ENCODE results near the gene DLL3.

DLL3 gene

DNA sequence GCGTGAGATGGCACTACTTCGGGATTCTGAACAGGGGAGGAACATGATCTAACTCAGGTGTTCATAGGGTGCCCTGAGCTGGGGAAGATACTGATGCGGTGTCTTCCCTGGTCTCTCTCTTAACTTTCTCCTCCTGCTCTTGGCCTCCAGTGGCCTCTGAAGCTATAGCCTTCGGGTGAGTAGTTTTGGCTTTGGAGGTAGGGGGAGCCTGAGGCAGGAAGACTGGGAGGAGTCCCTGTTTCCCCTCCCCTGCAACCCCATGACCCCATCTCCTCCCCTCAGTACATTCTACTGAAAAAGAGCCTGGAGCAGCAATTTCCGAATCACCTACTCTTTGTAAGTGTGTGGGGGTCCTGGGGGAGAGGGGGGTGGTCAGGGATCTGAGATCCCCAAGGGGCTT is 19.7 kb downstream of the DLL3 start:
- DNase-seq: no peak

DNA sequence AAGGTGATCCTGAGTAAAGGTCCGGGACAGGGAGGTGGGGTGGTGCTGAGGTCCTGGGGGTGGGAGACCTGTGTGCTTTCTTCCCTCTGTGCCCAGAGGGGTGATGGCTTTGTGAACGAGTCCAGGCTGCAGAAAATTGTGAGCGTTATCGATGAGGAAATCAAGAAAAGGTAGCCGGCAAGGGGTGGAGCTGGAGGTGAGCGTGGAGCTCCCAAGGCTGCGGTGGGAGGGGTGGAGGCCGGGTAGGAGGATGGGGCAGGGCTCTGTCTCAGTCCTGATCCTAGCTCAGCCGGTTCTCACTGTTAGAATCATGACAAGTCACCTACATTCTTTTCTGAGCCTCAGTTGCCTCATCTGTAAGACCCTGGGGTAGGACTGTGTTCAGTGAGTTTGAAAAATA is 20.2 kb downstream of the DLL3 start:
- no peak for DNase-seq

DNA sequence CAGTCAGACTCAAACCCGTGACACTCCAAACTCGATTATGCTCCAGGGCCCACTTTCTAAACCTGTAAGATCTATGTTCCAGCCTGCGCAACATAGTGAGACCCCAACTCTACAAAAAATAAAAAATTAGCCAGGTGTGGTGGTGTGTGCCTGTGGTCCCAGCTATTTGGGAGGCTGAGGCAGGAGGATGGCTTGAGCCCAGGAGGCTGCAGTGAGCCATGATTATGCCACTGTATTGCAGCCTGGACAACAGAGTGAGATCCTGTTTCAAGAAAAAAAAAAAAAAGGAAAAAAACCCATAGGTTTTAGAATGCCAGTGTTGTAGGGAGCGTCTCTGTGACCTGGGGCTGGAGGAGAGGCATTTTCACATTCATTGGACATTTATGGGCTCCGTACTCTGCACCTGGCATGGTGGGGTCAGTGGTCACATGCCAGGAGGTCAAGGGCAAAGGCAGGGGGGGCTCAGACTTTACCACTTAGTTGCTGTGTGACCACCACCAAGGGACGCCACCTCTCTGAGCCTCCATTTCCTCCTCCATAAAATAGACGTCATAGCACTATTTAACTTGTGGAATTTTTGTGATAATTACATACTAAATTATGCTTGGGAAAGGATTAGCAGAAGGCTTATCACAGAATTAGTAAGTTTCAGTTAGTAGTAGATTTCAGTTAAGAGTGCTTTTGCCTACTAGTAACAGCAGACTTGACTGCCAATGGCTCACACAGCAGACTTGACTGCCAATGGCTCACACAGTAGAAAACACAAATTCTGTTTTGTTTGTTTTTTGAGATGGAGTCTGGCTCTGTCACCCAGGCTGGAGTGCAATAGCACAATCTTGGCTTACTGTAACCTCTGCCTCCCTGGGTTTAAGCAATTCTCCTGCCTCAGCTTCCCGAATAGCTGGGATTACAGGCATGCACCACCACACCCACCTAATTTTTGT is 22.1 kb downstream of the DLL3 start:
- no peak for DNase-seq

DNA sequence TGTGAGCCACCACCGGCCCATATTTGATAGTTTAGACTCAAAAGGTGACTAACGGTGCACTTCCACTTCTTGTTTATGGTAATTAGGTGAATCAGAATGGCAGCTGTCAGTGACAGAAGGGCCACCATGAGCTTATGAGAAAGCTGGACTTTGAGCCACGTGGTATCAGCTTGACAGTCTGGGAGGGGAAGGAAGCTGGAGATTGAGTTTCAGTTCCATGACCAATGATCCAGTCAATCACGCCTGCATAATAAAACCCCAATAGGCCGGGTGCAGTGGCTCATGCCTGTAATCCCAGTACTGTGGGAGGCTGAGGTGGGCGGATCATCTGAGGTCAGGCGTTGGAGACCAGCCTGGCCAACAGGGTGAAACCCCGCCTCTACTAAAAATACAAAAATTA is 25.7 kb downstream of the DLL3 start:
- DNase-seq: no peak

DNA sequence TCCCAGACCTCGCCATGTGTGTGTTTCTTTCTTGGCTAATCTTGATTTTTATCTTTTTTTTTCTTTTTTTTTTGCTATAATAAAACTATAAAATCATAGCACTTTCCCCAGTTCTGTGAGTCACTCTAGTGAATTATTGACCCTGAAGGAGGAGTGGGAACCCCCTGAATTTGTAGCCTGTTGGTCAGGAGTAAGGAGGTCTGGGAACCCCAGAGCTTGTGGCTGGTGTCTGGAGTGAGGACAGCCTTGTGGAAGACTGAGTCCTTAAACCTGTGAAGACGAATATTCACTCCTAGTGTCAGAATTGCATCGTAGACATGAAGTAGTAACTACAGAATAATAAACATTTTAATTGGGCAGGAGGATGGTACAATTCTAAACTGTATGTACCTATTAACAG is 26.5 kb downstream of the DLL3 start:
- no peak for DNase-seq

DNA sequence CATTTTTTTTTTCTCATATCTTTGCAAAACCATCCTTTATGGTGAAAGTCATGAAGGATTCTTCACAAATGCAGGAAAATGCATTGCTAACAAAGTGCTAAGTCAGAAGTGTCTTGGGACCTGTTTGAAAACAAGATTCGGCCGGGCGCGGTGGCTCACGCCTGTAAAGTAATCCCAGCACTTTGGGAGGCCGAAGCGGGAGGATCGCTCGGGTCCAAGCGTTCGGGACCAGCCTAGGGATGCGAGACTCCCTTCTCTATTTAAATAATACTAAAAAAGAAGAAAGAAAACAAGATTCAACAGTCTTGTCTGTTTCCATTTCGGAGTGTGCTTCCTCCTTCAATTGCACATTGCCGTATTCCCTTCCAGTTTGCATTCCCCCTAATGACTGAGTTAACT is 33.1 kb downstream of the DLL3 start:
- DNase-seq: no peak

DNA sequence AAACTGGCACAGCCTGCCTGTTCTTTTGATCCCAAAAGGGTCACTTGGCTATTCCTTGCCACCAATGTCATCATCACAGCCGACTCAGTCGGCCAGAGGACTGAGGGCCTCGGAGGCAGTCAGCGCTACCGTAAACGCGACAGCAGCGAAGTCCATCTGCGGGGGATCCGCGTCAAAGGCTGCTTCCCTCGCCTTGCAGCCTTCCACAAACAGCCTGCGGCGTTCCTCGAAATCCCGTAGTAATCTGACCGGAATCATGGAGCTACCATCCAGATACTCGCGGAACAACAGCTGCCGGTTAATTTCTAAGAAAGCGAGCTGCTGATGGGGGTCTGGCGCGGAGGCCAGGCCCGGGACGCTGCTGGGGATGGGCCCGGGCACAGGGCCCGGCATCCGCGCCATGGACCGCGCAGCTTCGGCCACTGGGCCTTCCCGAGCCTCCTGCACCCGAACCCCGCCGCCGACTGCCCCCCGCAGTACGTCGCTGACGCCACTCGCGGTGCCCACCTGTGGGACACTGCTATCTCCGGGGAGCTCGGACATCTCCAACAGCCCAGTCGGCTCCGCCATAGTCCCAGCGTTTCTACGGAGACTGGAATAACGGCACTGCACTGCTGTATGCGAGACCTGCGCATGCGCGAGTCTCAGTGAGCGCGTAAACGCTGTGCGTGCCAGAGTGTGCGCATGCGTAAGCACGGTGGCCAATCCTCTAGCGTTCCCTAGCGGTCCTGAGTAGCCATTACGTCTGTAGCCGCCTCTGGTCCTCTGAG is 33.7 kb downstream of the DLL3 start, which contains the start of gene EID2B:
EID2B (minus strand) TSS at position 620 of the 770 bp plus-strand sequence; CDS start at position 570, 50 bp downstream.
- peak; percentile 92 to 95 for DNase-seq

DNA sequence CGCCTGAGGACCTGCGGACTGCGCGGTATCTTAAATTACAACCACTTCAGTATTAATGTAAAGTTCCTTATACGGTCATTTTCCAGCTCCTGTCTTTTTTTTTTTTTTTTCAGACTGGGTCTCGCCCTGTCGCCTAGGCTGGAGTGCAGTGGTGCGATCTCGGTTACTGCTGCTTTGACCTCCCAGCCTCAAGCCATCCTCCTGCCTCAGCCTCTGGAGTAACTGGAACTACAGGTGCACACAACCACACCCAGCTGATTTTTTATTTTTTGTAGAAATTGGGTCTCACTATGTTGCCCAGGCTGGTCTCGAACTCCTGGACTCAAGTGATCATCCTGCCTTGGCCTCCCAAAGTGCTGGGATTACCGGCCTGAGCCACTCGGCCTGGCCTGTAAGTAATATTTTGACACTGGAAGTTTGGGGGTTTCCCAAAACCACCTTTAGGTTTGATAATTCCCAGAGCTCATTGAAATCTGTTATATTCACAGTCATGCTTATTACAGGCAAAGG is 34.3 kb downstream of the DLL3 start:
- DNase-seq: no peak

DNA sequence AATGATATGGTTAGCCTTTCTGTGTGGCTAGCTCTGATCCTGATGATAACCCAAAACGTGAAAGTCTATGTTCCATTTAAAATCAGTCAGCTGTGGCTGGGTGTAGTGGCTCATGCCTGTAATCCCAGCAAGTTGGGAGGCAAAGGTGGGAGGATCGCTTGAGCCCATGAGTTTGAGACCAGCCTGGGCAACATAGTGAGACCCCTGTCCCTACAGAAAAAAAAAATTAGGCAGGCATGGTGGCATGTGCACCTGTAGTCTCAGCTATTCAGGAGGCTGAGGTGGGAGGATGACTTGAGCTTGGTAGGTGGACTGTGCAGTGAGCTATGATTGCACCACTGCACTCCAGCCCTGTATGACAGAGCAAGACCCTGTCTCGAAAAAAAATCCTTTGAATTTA is 35.0 kb downstream of the DLL3 start:
- no peak for DNase-seq

DNA sequence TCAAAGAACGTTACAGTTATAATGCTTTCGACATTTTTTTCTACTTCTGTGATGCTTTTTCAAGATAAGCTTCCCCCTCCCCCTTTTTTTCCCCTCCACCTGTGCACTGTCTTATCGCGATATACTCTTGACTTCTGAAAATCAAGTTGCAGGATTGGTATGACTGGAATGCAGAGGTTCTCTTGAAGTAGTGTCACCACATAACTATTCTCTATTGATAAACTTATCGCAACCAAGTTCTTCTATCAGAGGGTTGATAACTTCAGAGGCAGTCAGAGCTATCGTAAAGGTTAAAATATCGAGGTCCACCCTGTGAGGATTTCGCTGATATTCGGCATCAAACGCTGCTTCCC is 40.4 kb downstream of the DLL3 start:
- DNase-seq: no peak

DNA sequence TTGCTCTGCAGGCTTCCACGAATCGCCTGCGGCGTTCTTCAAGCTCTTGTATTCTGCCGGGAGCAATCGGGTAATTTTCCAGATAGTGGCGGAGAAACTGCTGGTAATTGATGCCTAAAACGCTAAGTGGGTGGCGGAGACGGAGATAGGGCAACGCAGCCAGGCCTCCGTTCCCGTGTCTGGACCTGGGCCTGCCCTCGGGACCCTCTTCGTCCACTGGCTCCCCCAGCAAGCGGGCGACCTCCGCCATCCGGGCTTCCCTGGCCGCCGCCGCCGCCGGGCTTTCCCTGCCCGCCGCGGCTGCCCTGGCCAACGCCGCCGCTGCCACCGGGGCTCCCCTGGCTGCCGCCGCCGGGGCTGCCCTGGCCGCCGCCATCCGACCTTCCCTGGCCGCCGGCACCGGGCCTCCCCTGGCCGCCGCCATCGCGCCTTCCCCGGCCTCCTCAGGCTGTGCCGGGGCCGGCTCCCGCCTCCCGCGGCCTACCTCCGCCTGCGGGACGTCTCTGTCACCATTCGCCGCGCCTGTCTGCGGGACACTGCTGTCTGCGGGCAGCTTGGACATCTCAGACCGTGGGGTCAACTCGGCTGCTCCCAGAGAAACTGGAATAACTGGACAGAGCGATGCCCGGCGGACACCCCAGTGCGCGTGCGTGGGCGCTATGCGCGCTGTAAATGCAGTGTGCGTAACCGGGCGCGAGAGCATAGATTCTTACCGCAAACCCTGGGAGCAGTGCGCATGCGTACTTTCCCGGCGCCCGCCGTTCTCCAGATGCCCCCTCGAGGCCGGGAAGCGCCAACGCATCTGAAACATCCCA is 41.0 kb downstream of the DLL3 start, which contains the start of gene EID2:
EID2 (minus strand) TSS at position 644 of the 815 bp plus-strand sequence; CDS start at position 562, 82 bp downstream.
- DNase-seq: peak; percentile 92 to 95

DNA sequence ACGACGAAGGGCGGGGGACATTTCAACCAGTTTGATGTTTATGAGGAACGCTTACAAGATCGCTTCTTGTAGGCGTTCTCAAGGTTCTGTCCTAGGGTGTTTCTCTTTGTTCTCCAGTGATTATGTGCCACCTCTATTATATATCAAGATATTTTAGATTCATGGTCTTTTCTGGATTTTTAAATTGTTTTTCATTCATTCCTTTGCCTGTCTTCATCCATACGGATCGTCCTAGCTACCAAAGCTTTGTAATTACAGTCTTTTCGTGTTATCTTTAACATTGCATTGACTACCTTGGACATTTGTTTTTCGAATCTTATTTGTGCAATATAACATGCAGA is 41.6 kb downstream of the DLL3 start:
- no peak for DNase-seq

DNA sequence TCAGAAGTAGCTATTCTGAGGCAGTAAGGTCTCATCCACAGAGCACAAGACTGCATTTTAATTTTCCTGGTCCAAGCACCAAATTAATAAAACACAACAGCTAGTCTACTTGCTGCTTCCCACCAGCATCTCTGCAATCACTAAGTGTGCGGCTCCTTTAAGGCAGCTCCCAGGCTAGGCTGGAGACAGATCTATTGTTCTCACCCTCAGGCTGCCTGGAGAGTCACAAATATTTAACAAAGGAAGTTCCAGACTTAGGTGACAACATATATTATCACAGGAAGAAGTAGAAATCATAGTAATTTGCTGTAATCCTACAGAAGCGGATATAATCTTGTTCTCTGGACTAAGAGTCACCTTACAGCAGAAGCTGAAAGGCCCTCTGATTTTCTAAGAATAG is 43.5 kb downstream of the DLL3 start:
- no peak for DNase-seq

DNA sequence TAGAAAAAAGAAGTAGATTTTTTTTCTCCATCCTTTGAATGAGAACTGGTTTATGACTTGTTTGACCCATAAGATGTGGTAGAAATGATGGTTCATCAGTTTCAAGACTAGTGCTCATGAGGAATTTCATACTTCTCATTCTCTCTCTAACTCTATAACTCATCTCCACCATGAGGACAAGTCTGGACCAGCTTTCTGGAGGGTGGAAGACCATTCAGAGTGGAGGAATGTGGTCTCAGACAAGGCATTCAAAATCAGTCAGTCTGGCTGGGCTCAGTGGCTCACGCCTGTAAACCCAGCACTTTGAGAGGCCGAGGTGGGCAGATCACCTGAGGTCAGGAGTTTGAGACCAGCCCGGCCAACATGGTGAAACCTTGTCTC is 44.7 kb downstream of the DLL3 start:
- DNase-seq: no peak

DNA sequence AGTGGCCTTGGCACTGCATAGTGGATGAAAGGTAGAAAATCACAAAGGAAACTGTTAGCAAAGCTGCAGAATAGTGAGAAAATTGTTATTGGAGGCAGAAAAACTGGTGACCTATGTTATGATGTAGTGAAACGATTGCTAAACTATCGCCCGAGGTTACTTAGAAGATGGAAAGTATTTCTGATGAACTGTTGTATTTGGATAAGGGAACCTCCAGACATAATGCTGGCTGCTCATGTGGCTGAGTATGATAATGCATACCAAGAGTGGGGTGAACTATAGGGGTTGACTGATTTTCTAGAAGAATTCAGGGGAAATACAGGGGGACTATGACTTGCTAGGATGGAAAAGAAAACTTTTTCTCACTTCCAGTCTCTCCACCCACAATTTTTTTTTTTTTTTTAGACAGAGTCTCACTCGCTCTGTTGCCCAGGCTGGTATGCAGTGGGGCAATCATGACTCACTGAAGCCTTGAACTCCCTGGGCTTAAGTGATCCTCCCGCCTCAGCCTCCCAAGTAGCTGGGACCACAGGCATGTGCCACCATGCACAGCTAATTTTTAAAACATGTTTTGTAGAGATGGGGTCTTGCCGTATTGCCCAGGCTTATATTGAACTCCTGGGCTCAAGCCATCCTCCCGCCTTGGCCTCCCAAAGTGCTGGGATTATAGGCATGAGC is 45.6 kb downstream of the DLL3 start:
- DNase-seq: peak in 1 of 2 experiments; percentile 20

DNA sequence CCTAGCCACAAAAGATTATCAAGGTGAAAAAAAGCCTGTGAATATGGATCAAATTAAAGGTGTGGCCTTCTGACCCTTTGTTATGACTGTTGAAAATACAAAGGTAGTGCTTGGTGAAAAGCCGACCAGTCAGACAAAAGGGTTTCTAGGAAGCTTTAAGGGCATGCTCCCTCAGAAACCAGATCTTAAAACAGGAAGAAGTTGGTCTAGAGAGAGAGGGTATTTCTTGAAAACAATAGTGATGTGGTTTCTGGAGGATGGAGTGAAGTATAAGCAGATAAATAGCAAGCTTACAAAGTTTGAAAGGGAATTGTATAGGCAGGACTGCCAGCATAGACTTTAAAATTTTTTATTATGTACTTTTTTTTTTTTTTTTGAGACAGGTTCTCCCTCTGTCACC is 46.2 kb downstream of the DLL3 start:
- DNase-seq: no peak

DNA sequence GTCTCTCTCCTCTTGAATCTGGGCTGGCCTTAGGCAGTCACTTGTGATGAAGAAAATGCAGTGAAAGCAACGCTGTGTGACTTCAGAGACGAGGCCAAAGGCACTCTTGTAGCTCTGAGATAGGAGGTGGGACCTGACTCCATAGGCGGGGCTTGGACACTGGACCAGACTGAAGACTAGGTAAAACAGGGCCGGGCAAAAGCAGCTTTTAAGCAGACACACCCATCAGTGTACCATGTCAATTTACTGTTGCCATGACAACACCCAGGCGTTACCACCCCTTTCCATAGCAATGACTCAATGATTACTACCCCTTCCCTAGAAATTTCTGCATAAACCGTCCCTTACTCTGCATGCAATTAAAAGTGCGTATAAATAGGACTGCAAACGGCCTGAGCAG is 47.9 kb downstream of the DLL3 start:
- peak in 1 of 2 experiments; percentile 18 for DNase-seq

DNA sequence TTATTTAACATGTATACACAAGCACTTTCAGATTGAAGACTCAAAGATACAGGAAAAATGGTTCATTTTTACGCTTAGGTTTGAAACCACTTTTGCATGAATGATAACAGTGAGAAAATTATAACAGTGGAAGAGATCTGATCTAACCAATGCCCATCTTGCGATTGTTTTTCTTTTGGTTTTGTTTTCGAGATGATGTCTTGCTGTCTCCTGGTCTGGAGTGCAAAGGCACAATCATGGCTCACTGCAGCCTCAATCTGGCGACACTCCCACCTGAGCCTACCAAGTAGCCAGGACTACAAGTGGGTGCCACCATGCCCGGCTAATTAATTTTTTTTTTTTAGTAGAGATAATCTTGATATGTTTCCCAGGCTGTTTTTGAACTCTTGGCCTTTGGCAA is 51.5 kb downstream of the DLL3 start:
- DNase-seq: no peak

DNA sequence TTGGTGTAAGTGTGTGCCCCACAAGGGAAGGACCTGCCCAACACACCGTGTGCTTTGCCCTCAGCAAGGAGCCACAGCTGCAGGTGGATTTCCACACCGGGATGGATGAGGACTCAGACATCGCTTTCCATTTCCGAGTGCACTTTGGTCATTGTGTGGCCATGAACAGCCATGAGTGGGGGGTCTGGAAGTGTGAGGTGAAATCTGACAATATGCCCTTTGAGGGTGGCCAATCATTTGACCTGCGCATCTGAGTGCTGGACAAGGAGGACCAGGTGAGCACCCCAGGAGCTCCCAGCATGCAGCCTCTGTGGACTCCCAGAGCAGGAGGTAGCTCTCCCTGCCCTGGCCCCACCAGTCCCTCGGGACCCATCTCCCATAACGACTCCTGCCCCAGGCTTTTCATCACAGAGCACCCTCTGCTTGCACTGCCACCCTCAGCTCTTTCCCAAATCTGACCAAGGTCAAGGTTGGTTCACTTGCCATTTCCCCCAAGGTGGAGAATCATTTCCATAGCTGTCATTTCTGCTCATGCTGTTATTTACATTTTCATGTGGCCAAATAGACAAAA is 54.4 kb downstream of the DLL3 start:
- DNase-seq: no peak

DNA sequence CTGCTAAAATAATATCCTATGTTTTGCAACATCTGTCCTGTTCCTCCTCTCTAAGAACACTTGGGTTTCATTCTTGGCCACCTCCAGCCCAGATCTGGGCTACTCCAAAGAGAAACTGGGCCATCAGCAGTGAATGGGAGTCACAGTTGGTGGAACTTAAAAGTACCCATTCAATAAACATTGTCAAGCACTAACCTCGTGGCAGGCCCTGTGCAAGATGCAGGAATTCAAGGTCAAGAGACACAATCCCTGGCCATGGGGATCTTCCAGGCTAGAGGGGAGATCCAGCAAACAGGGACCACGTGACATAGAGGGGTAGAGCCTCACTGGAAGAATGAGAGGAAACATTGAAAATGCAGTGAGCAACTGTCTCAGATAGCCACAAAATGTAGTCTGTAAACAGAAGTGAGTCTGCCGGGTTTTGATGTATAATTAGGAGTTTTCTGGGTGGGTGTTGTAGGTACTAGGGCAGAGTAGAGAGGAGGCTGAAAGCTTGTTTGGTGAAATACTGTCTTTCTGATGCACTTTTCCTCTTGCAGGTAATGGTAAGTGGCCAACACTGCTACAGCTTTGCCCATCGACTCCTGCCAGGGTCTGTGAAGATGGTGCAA is 56.1 kb downstream of the DLL3 start:
- DNase-seq: no peak

DNA sequence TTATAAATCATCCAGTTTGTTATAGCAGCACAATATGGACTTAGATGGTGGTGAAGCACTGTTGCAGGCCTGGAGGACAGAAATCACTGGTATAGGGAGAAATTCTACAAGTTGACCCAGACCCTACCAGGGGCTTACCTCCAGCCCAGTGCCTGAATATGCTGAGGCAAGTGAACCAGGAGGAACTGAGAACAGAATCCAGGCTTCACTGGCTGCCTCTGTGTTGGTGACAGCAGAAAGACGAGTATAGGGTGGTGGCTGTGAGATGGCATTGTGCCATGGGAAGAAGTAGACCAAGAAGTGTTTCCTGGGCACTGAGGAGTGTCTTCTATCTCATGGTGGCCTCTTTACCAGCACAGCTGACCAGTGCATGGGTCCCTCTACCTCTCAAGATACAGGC is 57.1 kb downstream of the DLL3 start:
- no peak for DNase-seq

Data from stimulated activated CD4-positive, alpha-beta T cell treated with anti-CD3 and anti-CD28 coated beads, Interleukin-4, amount 100 ng/mL, for 4 hours (primary cell).